Natural killer cell (primary cell): ENCODE measurements around the gene SH2D6. TPM values are rescaled to one million over a fixed set of nuclear protein-coding genes. Genes with fewer than 3 reads are reported as not detected.

Experiments
- ATAC-seq, 3 donors: fragments of 150-1000 bp in 2 of 3; fragments of 200-7000 bp in 1 of 3; cut with Tn5 transposase; 1 replicate in 1 of 3; 2 replicates in 2 of 3; pipeline ENCODE4 v1.10.0; 2021; ENCODE audit warnings: mild to moderate bottlenecking in 2 of 3, moderate library complexity in 2 of 3
- DNase-seq, 2 donors: peaks; one replicate each; pipeline versions ENCODE4 v3.0.0 to v3.0.0-alpha.2; 2013 to 2021; ENCODE audit warnings: mixed read lengths in 1 of 2
- H3K27ac ChIP-seq: one replicate; pipeline ENCODE4 v1.5.1; 2013; ENCODE audit warnings: mild to moderate bottlenecking, low read length
- H3K27me3 ChIP-seq: one replicate; pipeline ENCODE4 v1.6.1; 2013; ENCODE audit warnings: low read length; ENCODE audit not compliant: control insufficient read depth, insufficient read depth
- H3K36me3 ChIP-seq: one replicate; pipeline ENCODE4 v1.6.1; 2013; ENCODE audit warnings: low read length; ENCODE audit not compliant: control insufficient read depth, insufficient read depth
- H3K4me1 ChIP-seq: one replicate; pipeline ENCODE4 v1.6.1; 2013; ENCODE audit warnings: low read length; ENCODE audit not compliant: control insufficient read depth, insufficient read depth
- H3K4me3 ChIP-seq: one replicate; pipeline ENCODE4 v1.5.1; 2013; ENCODE audit warnings: low read length
- H3K9me3 ChIP-seq: one replicate; pipeline ENCODE4 v1.6.1; 2013; ENCODE audit warnings: low read length; ENCODE audit not compliant: control insufficient read depth, insufficient read depth
- H3K27ac Mint-ChIP-seq, 2 donors: one replicate each; pipeline ENCODE4 v1.8.0; 2022; ENCODE audit warnings: mild to moderate bottlenecking in 2 of 2, mixed read lengths in 2 of 2, moderate library complexity in 1 of 2
- H3K27me3 Mint-ChIP-seq, 2 donors: one replicate each; pipeline ENCODE4 v1.8.0; 2022; ENCODE audit warnings: low read depth in 2 of 2, mixed read lengths in 2 of 2
- H3K36me3 Mint-ChIP-seq: one replicate; pipeline ENCODE4 v1.8.0; 2022; ENCODE audit warnings: mixed read lengths
- H3K4me1 Mint-ChIP-seq, 2 donors: one replicate each; pipeline ENCODE4 v1.8.0; 2022; ENCODE audit warnings: mixed read lengths in 2 of 2
- H3K4me3 Mint-ChIP-seq: one replicate; pipeline ENCODE4 v1.8.0; 2022; ENCODE audit warnings: mild to moderate bottlenecking, moderate library complexity, mixed read lengths
- H3K9me3 Mint-ChIP-seq, 2 donors: one replicate each; pipeline ENCODE4 v1.8.0; 2022; ENCODE audit warnings: mixed read lengths in 2 of 2
- CTCF ChIP-seq: fragments of 200-600 bp; IDR thresholded peaks from one replicate; pipeline ENCODE4 v1.8.0; 2022; ENCODE audit warnings: antibody characterized with exemption
- WGBS: methylation state at CpG from one replicate; pipeline ENCODE4 v1.1.7; 2013; ENCODE audit warnings: missing lambda C conversion rate; ENCODE audit not compliant: insufficient coverage; 5-methylcytosine and 5-hydroxymethylcytosine counted together
- intact Hi-C: fragments of 100-400 bp; cut with micrococcal nuclease; formaldehyde crosslinking; loops from one replicate; pipeline ENCODE4 v1.14.2; 2022
- total RNA-seq, 4 donors: library from RNA; stranded (reverse); fragments of 120-200 nt in 1 of 4; gene quantifications; one replicate each; pipeline versions ENCODE4 v1.2.3 to v1.2.4, GENCODE V29; 2013 to 2022

SH2D6 gene
- total RNA-seq, 3 donors from 2014 or later (not counting 1 experiment from before 2014, with no cell fraction given): 0.21 to 0.57 TPM; not detected in 1

- no peak overlapping the region for H3K27ac Mint-ChIP-seq
- peaks cover 4 to 13% of the 10 kb centered on the region in 2 donors for H3K4me1 Mint-ChIP-seq
- H3K27me3 ChIP-seq: no peaks in the 10 kb centered on the region
- intact Hi-C loops: no loop called here
- no peak overlapping the region for H3K27ac ChIP-seq
- H3K36me3 Mint-ChIP-seq: no peaks in the 10 kb centered on the region
- no peaks in the 10 kb centered on the region for H3K9me3 Mint-ChIP-seq
- H3K27me3 Mint-ChIP-seq: no peaks in the 10 kb centered on the region
- ATAC-seq: no peak
- peaks cover 11% of the 10 kb centered on the region for H3K4me1 ChIP-seq
- no peak for TF ChIP-seq CTCF
- no peaks in the 10 kb centered on the region for H3K9me3 ChIP-seq
- H3K36me3 ChIP-seq: no peaks in the 10 kb centered on the region
- DNase-seq: no peak
- H3K4me3 ChIP-seq: no peak overlapping the region
- WGBS: 97% methylated on average over 3 of the region's 4 CpGs
- no peak overlapping the region for H3K4me3 Mint-ChIP-seq
These were observed 53.7 kb downstream of the SH2D6 start for GRCh38 chr2:85472261-85472660.

GRCh38 chr2:85475799-85476490 lies 57.4 kb downstream of the SH2D6 start:
- DNase-seq (no peak), ATAC-seq (no peak)
- H3K4me1 ChIP-seq: peaks cover 4% of the 10 kb centered on the region
- no peak overlapping the region for H3K27ac ChIP-seq
- no peaks in the 10 kb centered on the region for H3K27me3 Mint-ChIP-seq
- no peak overlapping the region for H3K4me3 Mint-ChIP-seq
- no peak overlapping the region for H3K27ac Mint-ChIP-seq
- H3K4me1 Mint-ChIP-seq: no peaks in the 10 kb centered on the region
- no peaks in the 10 kb centered on the region for H3K27me3 ChIP-seq
- no peaks in the 10 kb centered on the region for H3K36me3 ChIP-seq
- TF ChIP-seq CTCF: no peak
- no peaks in the 10 kb centered on the region for H3K9me3 Mint-ChIP-seq
- no peaks in the 10 kb centered on the region for H3K9me3 ChIP-seq
- intact Hi-C loops: no loop called here
- H3K4me3 ChIP-seq: no peak overlapping the region
- 88% methylated on average over 2 of the region's 3 CpGs for WGBS
- no peaks in the 10 kb centered on the region for H3K36me3 Mint-ChIP-seq

GRCh38 chr2:85476624-85477023 lies 58.1 kb downstream of the SH2D6 start:
- no peaks in the 10 kb centered on the region for H3K36me3 Mint-ChIP-seq
- no peaks in the 10 kb centered on the region for H3K27me3 Mint-ChIP-seq
- no peaks in the 10 kb centered on the region for H3K4me1 Mint-ChIP-seq
- H3K4me3 Mint-ChIP-seq: no peak overlapping the region
- H3K4me1 ChIP-seq: no peaks in the 10 kb centered on the region
- no peaks in the 10 kb centered on the region for H3K36me3 ChIP-seq
- intact Hi-C loops: no loop called here
- DNase-seq: no peak
- H3K9me3 Mint-ChIP-seq: no peaks in the 10 kb centered on the region
- H3K27me3 ChIP-seq: no peaks in the 10 kb centered on the region
- no peak overlapping the region for H3K27ac Mint-ChIP-seq
- no peak overlapping the region for H3K4me3 ChIP-seq
- H3K27ac ChIP-seq: no peak overlapping the region
- WGBS: 0% methylated on average over 1 of the region's 1 CpG
- no peaks in the 10 kb centered on the region for H3K9me3 ChIP-seq
- no peak for ATAC-seq
- no peak for TF ChIP-seq CTCF

GRCh38 chr2:85477884-85478283 lies 59.4 kb downstream of the SH2D6 start:
- H3K27ac Mint-ChIP-seq: no peak overlapping the region
- no peak overlapping the region for H3K27ac ChIP-seq
- H3K4me3 ChIP-seq: no peak overlapping the region
- intact Hi-C loops: no loop called here
- WGBS: 100% methylated on average over 1 of the region's 2 CpGs
- H3K27me3 Mint-ChIP-seq: no peaks in the 10 kb centered on the region
- DNase-seq (no peak), ATAC-seq (no peak)
- H3K27me3 ChIP-seq: no peaks in the 10 kb centered on the region
- TF ChIP-seq CTCF: no peak
- H3K4me1 ChIP-seq: no peaks in the 10 kb centered on the region
- H3K36me3 Mint-ChIP-seq: no peaks in the 10 kb centered on the region
- no peaks in the 10 kb centered on the region for H3K9me3 ChIP-seq
- no peaks in the 10 kb centered on the region for H3K36me3 ChIP-seq
- no peak overlapping the region for H3K4me3 Mint-ChIP-seq
- H3K4me1 Mint-ChIP-seq: no peaks in the 10 kb centered on the region
- no peaks in the 10 kb centered on the region for H3K9me3 Mint-ChIP-seq
